ENCODE data around the gene CDO1.

- no peak for TF ChIP-seq EZH2 (IDR thresholded peaks at IDR 0.05; ENCODE audit: low read depth, low read length, severe bottlenecking)
- TF ChIP-seq SIN3A (conservative IDR thresholded peaks at IDR 0.05 in 1 of 2, IDR thresholded peaks at IDR 0.05 in 1 of 2; ENCODE audit: low read depth in 1 of 2, low read length in 2 of 2), result no peak
- TF ChIP-seq BACH1 (IDR thresholded peaks at IDR 0.05; ENCODE audit: low read length), result no peak
- no peak for TF ChIP-seq SIRT6 (IDR thresholded peaks at IDR 0.05; ENCODE audit: low read length)
- TF ChIP-seq MAX (IDR thresholded peaks at IDR 0.05), result no peak
- no peak for TF ChIP-seq CTCF (IDR thresholded peaks at IDR 0.05; ENCODE audit: control extremely low read depth in 1 of 3, insufficient read depth in 1 of 3, low read depth in 1 of 3, low read length in 3 of 3)
- TF ChIP-seq POLR2A (IDR thresholded peaks at IDR 0.05; ENCODE audit: control extremely low read depth in 1 of 2, low read depth in 2 of 2, low read length in 2 of 2), result no peak
- TF ChIP-seq EP300 (IDR thresholded peaks at IDR 0.05; ENCODE audit: borderline replicate concordance in 1 of 2, low read depth in 2 of 2, low read length in 2 of 2), result no peak
Observed at GRCh38 chr5:115807654-115808052, 8.8 kb downstream of the CDO1 start.
